HepG2 (cell line): Measurements from ENCODE around the gene ADAMTSL3.

Experiments used
- BHLHE40 ChIP-seq: IDR thresholded peaks from 2 replicates; pipeline ENCODE4 v1.6.1; 2011; ENCODE audit warnings: low read length, improper control_type of control experiment
- HHEX ChIP-seq: IDR thresholded peaks from 2 replicates; pipeline ENCODE4 v1.6.1; 2016; ENCODE audit warnings: control low read depth
- TF ChIP-seq, protein P1 (sequence below): sonication (generic); formaldehyde crosslinking; IDR thresholded peaks from 2 replicates; pipeline ENCODE4 v1.5.0; 2020; ENCODE audit warnings: missing genetic modification reagents, mild to moderate bottlenecking, borderline replicate concordance

- TF ChIP-seq, protein P1, sequence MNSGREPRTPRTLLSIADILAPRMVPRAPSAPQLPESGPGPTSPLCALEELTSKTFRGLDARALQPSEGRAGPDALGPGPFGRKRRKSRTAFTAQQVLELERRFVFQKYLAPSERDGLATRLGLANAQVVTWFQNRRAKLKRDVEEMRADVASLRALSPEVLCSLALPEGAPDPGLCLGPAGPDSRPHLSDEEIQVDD (CRISPR knock-in tag), result no peak
- TF ChIP-seq HHEX (CRISPR knock-in tag) (no peak), BHLHE40 (no peak)
These were observed 266.1 kb downstream of the ADAMTSL3 start for GRCh38 chr15:83919978-83920510.
